ENCODE data around the gene SCAMP2.

DNA sequence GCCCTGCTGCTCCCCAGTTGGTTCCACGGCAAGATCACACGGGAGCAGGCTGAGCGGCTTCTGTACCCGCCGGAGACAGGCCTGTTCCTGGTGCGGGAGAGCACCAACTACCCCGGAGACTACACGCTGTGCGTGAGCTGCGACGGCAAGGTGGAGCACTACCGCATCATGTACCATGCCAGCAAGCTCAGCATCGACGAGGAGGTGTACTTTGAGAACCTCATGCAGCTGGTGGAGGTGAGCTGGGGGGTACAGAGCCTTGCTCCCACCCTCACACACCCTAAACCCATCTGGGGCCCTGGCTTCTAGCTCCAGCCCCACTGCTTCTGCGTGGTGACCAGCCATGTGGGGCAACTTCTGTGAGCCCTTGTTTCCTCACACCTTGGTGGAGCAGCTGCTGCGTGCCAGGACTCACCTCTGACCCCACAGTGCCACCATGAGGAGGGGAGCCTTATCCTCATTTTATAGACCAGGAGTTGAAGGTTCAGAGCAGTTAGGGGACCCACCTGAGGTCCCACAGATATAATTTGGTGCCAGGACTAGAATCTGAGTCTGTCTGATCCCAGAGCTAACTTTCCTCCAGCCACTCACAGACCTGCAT lies 73.8 kb downstream of the SCAMP2 start:
- no peak for TF ChIP-seq EZH2 (IDR thresholded peaks at IDR 0.05; ENCODE audit: low read length, missing control alignments)
- TF ChIP-seq, protein P1, sequence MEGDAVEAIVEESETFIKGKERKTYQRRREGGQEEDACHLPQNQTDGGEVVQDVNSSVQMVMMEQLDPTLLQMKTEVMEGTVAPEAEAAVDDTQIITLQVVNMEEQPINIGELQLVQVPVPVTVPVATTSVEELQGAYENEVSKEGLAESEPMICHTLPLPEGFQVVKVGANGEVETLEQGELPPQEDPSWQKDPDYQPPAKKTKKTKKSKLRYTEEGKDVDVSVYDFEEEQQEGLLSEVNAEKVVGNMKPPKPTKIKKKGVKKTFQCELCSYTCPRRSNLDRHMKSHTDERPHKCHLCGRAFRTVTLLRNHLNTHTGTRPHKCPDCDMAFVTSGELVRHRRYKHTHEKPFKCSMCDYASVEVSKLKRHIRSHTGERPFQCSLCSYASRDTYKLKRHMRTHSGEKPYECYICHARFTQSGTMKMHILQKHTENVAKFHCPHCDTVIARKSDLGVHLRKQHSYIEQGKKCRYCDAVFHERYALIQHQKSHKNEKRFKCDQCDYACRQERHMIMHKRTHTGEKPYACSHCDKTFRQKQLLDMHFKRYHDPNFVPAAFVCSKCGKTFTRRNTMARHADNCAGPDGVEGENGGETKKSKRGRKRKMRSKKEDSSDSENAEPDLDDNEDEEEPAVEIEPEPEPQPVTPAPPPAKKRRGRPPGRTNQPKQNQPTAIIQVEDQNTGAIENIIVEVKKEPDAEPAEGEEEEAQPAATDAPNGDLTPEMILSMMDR (conservative IDR thresholded peaks at IDR 0.05 in 1 of 2, IDR thresholded peaks at IDR 0.05 in 1 of 2; ENCODE audit: low read depth in 1 of 2, low read length in 2 of 2): no peak
